HepG2 (cell line): Measurements from ENCODE around the gene POLR1H. TPM values are rescaled to one million over a fixed set of nuclear protein-coding genes. Genes with fewer than 3 reads are reported as not detected.

Experiments
- ARNT2 ChIP-seq: sonication (generic); formaldehyde crosslinking; IDR thresholded peaks from 2 replicates; pipeline ENCODE4 v1.8.0; 2022; ENCODE audit warnings: mild to moderate bottlenecking, low read depth, missing genetic modification reagents, moderate library complexity
- BCL3 ChIP-seq: sonication (generic); formaldehyde crosslinking; IDR thresholded peaks from 2 replicates; pipeline ENCODE4 v1.5.1; 2020; ENCODE audit warnings: mild to moderate bottlenecking, missing genetic modification reagents, moderate library complexity
- HCFC1 ChIP-seq: fragments of 150-350 bp; IDR thresholded peaks from 2 replicates; pipeline ENCODE4 v1.6.1; 2014; ENCODE audit warnings: low read depth, low read length
- RBM39 ChIP-seq: fragments of 200-400 bp; formaldehyde crosslinking; IDR thresholded peaks from one replicate; pipeline ENCODE4 v1.6.1; 2018; ENCODE audit warnings: antibody characterized with exemption, mild to moderate bottlenecking, low read depth, low read length; ENCODE audit not compliant: poor library complexity, severe bottlenecking
- REL ChIP-seq: sonication (generic); formaldehyde crosslinking; conservative IDR thresholded peaks from 2 replicates; pipeline ENCODE4 v1.8.0; 2022; ENCODE audit warnings: mild to moderate bottlenecking, missing genetic modification reagents, moderate library complexity
- TMF1 ChIP-seq: sonication (generic); formaldehyde crosslinking; IDR thresholded peaks from 2 replicates; pipeline ENCODE4 v1.8.1; 2022; ENCODE audit warnings: low read depth, missing genetic modification reagents
- XBP1 ChIP-seq: sonication (generic); formaldehyde crosslinking; IDR thresholded peaks from 2 replicates; pipeline ENCODE4 v1.5.0; 2020; ENCODE audit warnings: missing genetic modification reagents
- YEATS4 ChIP-seq: sonication (generic); formaldehyde crosslinking; IDR thresholded peaks from 2 replicates; pipeline ENCODE4 v1.4.0; 2020; ENCODE audit warnings: missing genetic modification reagents, borderline replicate concordance
- ZEB1 ChIP-seq: IDR thresholded peaks from 2 replicates; pipeline ENCODE4 v1.6.1; 2012; ENCODE audit warnings: mild to moderate bottlenecking, low read depth, inconsistent platforms; ENCODE audit not compliant: insufficient replicate concordance
- ZMYM4 ChIP-seq: sonication (generic); formaldehyde crosslinking; IDR thresholded peaks from 2 replicates; pipeline ENCODE4 v1.8.1; 2023; ENCODE audit warnings: mild to moderate bottlenecking, missing genetic modification reagents
- ZNF10 ChIP-seq: sonication (generic); formaldehyde crosslinking; IDR thresholded peaks from 2 replicates; pipeline ENCODE4 v1.4.0; 2020; ENCODE audit warnings: mild to moderate bottlenecking, low read depth, missing genetic modification reagents, borderline replicate concordance
- ZNF121 ChIP-seq: sonication (generic); formaldehyde crosslinking; IDR thresholded peaks from 2 replicates; pipeline ENCODE4 v1.5.0; 2020; ENCODE audit warnings: mild to moderate bottlenecking, missing genetic modification reagents
- ZNF232 ChIP-seq: sonication (generic); formaldehyde crosslinking; IDR thresholded peaks from 2 replicates; pipeline ENCODE4 v1.4.0; 2020; ENCODE audit warnings: missing genetic modification reagents, borderline replicate concordance
- ZNF3 ChIP-seq: IDR thresholded peaks from 2 replicates; pipeline ENCODE4 v1.7.0; 2017; ENCODE audit warnings: inconsistent platforms
- ZNF333 ChIP-seq: sonication (generic); formaldehyde crosslinking; IDR thresholded peaks from 2 replicates; pipeline ENCODE4 v1.4.0; 2020; ENCODE audit warnings: mild to moderate bottlenecking, missing genetic modification reagents, borderline replicate concordance
- ZNF547 ChIP-seq: sonication (generic); formaldehyde crosslinking; IDR thresholded peaks from 2 replicates; pipeline ENCODE4 v1.5.1; 2020; ENCODE audit warnings: mild to moderate bottlenecking, missing genetic modification reagents
- ZNF577 ChIP-seq: sonication (generic); formaldehyde crosslinking; IDR thresholded peaks from 2 replicates; pipeline ENCODE4 v1.4.0; 2020; ENCODE audit warnings: mild to moderate bottlenecking, low read depth, missing genetic modification reagents, borderline replicate concordance
- polyA plus RNA-seq, 8 experiments: library from polyadenylated mRNA; depleted of rRNA in 3 of 8; stranded (reverse) in 7 of 8; unstranded in 1 of 8; fragments of >200 nt; fragmentation: Illumina TruSeq in 4 of 8; extraction: Trizol in 4 of 8; gene quantifications; 2 replicates each; pipeline versions ENCODE4 v1.2.1 to v1.2.3, GENCODE V29; 2011 to 2016; ENCODE audit warnings: low read depth in 4 of 8, missing spikeins in 1 of 8, mixed read lengths in 1 of 8; ENCODE audit not compliant: insufficient read depth in 1 of 8
- total RNA-seq, 5 experiments: library from RNA; depleted of rRNA; stranded (reverse); fragments of >200 nt; fragmentation: Illumina TruSeq; extraction: Trizol; gene quantifications; 2 replicates each; pipeline ENCODE4 v1.2.3, GENCODE V29; 2016; ENCODE audit warnings: low read depth in 1 of 5
- TF ChIP-seq, protein P1 (sequence below): IDR thresholded peaks from 2 replicates; pipeline ENCODE4 v1.6.1; 2016; ENCODE audit warnings: mild to moderate bottlenecking
- TF ChIP-seq, protein P2 (sequence below): sonication (generic); formaldehyde crosslinking; IDR thresholded peaks from 2 replicates; pipeline ENCODE4 v1.4.0; 2020; ENCODE audit warnings: mild to moderate bottlenecking, low read depth, missing genetic modification reagents
- TF ChIP-seq, protein P3 (sequence below): sonication (generic); formaldehyde crosslinking; IDR thresholded peaks from 2 replicates; pipeline ENCODE4 v1.8.1; 2022; ENCODE audit warnings: low read depth, mild to moderate bottlenecking, missing genetic modification reagents

POLR1H gene
- total and polyA plus RNA-seq, 2 of the 13 experiments (the other 11 are each of a cell fraction or from before 2014, with no cell fraction given): 61.4 to 79.8 TPM

GRCh38 chr6:30101444-30102413, 40.7 kb downstream of the POLR1H start (continued):
- TF ChIP-seq BCL3 (no peak; the same call in 1 of the 2 replicates), XBP1 (CRISPR knock-in tag) (no peak; the same call in 1 of the 2 replicates), ZNF10 (CRISPR knock-in tag) (0 out of 2 replicates have a peak, but pooled peaks have one; percentile 83), ZNF577 (CRISPR knock-in tag) (no peak), ZNF547 (CRISPR knock-in tag) (peak; percentile 87), ZNF121 (CRISPR knock-in tag) (peak; percentile 76; the same call in 1 of the 2 replicates), YEATS4 (CRISPR knock-in tag) (peak; percentile 75; the same call in 1 of the 2 replicates), ZMYM4 (CRISPR knock-in tag) (peak; percentile 69), ZNF232 (peak; percentile 64; the same call in 1 of the 2 replicates), RBM39 (peak; percentile 70), ZEB1 (peak; percentile 33), ARNT2 (peak; percentile 68; the same call in 1 of the 2 replicates), ZNF333 (CRISPR knock-in tag) (peak; percentile 96; the same call in 1 of the 2 replicates), ZNF3 (CRISPR knock-in tag) (no peak), HCFC1 (no peak; the same call in 1 of the 2 replicates), TMF1 (CRISPR knock-in tag) (peak; percentile 76; the same call in 1 of the 2 replicates), REL (CRISPR knock-in tag) (no peak)
- TF ChIP-seq, protein P1, sequence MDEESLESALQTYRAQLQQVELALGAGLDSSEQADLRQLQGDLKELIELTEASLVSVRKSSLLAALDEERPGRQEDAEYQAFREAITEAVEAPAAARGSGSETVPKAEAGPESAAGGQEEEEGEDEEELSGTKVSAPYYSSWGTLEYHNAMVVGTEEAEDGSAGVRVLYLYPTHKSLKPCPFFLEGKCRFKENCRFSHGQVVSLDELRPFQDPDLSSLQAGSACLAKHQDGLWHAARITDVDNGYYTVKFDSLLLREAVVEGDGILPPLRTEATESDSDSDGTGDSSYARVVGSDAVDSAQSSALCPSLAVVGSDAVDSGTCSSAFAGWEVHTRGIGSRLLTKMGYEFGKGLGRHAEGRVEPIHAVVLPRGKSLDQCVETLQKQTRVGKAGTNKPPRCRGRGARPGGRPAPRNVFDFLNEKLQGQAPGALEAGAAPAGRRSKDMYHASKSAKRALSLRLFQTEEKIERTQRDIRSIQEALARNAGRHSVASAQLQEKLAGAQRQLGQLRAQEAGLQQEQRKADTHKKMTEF: peak; percentile 92
- TF ChIP-seq, protein P2, sequence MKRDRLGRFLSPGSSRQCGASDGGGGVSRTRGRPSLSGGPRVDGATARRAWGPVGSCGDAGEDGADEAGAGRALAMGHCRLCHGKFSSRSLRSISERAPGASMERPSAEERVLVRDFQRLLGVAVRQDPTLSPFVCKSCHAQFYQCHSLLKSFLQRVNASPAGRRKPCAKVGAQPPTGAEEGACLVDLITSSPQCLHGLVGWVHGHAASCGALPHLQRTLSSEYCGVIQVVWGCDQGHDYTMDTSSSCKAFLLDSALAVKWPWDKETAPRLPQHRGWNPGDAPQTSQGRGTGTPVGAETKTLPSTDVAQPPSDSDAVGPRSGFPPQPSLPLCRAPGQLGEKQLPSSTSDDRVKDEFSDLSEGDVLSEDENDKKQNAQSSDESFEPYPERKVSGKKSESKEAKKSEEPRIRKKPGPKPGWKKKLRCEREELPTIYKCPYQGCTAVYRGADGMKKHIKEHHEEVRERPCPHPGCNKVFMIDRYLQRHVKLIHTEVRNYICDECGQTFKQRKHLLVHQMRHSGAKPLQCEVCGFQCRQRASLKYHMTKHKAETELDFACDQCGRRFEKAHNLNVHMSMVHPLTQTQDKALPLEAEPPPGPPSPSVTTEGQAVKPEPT (CRISPR knock-in tag): peak; percentile 47; the same call in 1 of the 2 replicates
- TF ChIP-seq, protein P3, sequence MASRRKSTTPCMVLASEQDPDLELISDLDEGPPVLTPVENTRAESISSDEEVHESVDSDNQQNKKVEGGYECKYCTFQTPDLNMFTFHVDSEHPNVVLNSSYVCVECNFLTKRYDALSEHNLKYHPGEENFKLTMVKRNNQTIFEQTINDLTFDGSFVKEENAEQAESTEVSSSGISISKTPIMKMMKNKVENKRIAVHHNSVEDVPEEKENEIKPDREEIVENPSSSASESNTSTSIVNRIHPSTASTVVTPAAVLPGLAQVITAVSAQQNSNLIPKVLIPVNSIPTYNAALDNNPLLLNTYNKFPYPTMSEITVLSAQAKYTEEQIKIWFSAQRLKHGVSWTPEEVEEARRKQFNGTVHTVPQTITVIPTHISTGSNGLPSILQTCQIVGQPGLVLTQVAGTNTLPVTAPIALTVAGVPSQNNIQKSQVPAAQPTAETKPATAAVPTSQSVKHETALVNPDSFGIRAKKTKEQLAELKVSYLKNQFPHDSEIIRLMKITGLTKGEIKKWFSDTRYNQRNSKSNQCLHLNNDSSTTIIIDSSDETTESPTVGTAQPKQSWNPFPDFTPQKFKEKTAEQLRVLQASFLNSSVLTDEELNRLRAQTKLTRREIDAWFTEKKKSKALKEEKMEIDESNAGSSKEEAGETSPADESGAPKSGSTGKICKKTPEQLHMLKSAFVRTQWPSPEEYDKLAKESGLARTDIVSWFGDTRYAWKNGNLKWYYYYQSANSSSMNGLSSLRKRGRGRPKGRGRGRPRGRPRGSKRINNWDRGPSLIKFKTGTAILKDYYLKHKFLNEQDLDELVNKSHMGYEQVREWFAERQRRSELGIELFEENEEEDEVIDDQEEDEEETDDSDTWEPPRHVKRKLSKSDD: no peak
